ENCODE results near the gene GLIPR1L1. TPM values are rescaled to one million over a fixed set of nuclear protein-coding genes. Genes with fewer than 3 reads are reported as not detected.

The GLIPR1L1 gene
- total and polyA plus RNA-seq, 2 of the 4 experiments (the other 2 are of a cell fraction), result not detected

DNA sequence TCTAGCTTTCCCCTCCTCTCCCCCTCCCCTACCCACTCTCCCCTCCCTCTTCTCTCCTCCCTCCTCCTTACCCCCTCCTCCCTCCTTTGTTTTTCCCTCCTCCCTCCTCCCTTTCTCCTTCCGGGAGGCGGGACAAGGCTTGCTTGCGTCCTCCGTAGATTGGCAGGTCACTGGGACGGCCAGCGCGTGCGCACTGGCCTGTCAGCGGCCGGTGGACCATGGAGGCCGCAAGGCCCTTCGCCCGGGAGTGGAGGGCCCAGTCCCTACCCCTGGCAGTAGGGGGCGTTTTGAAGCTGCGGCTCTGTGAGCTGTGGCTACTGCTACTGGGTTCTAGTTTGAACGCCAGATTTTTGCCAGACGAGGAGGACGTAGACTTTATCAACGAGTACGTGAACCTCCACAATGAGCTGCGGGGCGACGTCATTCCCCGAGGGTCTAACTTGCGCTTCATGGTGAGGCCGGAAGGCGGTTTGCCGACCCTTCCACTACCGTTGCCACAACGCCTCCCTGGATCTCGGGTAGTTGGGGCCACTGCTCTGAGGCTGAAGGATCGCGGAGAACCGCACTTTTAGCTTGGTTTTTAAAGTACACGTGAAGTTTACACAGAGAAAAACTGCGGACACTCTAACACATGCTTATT lies 56.5 kb downstream of the GLIPR1L1 start, which contains the start of gene GLIPR1L2:
GLIPR1L2 (plus strand) TSS at position 191 of the 640 bp plus-strand sequence; CDS start at position 219, 28 bp downstream.
- DNase-seq, result peak; percentile 97
- in situ Hi-C loops (cut with MboI; ENCODE audit: low sequenced_read_pairs), result no loop called here
- peak within 1 kb of the TSS; percentile 81 for H3K27ac ChIP-seq (ENCODE audit: insufficient read depth, low read length)
- TF ChIP-seq RAD21 (IDR thresholded peaks at IDR 0.05; ENCODE audit: low read length), result peak; percentile 66
- no peak for TF ChIP-seq CEBPB (IDR thresholded peaks at IDR 0.05; ENCODE audit: low read depth, low read length)
- TF ChIP-seq CHD1 (IDR thresholded peaks at IDR 0.05; ENCODE audit: low read depth, low read length), result no peak
- no peak; the same call in 1 of the 2 replicates for TF ChIP-seq MXI1 (IDR thresholded peaks at IDR 0.05; ENCODE audit: borderline replicate concordance, low read depth, low read length)
- TF ChIP-seq, protein P1, sequence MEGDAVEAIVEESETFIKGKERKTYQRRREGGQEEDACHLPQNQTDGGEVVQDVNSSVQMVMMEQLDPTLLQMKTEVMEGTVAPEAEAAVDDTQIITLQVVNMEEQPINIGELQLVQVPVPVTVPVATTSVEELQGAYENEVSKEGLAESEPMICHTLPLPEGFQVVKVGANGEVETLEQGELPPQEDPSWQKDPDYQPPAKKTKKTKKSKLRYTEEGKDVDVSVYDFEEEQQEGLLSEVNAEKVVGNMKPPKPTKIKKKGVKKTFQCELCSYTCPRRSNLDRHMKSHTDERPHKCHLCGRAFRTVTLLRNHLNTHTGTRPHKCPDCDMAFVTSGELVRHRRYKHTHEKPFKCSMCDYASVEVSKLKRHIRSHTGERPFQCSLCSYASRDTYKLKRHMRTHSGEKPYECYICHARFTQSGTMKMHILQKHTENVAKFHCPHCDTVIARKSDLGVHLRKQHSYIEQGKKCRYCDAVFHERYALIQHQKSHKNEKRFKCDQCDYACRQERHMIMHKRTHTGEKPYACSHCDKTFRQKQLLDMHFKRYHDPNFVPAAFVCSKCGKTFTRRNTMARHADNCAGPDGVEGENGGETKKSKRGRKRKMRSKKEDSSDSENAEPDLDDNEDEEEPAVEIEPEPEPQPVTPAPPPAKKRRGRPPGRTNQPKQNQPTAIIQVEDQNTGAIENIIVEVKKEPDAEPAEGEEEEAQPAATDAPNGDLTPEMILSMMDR (conservative IDR thresholded peaks at IDR 0.05; ENCODE audit: low read depth, low read length), result peak; percentile 91
- TF ChIP-seq FOS (IDR thresholded peaks at IDR 0.05; ENCODE audit: low read depth, low read length), result no peak
- no peak for TF ChIP-seq MAFK (IDR thresholded peaks at IDR 0.05; ENCODE audit: low read depth, low read length)
- TF ChIP-seq MAZ (IDR thresholded peaks at IDR 0.05; ENCODE audit: borderline replicate concordance, low read depth, low read length), result peak; percentile 97
- no peak for TF ChIP-seq RFX5 (IDR thresholded peaks at IDR 0.05; ENCODE audit: low read depth, low read length)
- TF ChIP-seq, protein P2, sequence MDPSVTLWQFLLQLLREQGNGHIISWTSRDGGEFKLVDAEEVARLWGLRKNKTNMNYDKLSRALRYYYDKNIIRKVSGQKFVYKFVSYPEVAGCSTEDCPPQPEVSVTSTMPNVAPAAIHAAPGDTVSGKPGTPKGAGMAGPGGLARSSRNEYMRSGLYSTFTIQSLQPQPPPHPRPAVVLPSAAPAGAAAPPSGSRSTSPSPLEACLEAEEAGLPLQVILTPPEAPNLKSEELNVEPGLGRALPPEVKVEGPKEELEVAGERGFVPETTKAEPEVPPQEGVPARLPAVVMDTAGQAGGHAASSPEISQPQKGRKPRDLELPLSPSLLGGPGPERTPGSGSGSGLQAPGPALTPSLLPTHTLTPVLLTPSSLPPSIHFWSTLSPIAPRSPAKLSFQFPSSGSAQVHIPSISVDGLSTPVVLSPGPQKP (IDR thresholded peaks at IDR 0.05; ENCODE audit: borderline replicate concordance, low read depth, low read length), result no peak
- TF ChIP-seq RCOR1 (IDR thresholded peaks at IDR 0.05; ENCODE audit: insufficient replicate concordance, low read length), result no peak
- TF ChIP-seq BHLHE40 (IDR thresholded peaks at IDR 0.05; ENCODE audit: low read depth, low read length), result no peak
- no peak for TF ChIP-seq NFE2L2 (IDR thresholded peaks at IDR 0.05; ENCODE audit: low read depth, low read length)
- peak; percentile 60 for TF ChIP-seq SMC3 (IDR thresholded peaks at IDR 0.05; ENCODE audit: low read depth, low read length)

More for the DNA sequence above, 56.5 kb downstream of the GLIPR1L1 start, which contains the start of gene GLIPR1L2:
- Histone ChIP-seq H2AK5ac (ENCODE audit: low read depth, low read length) (0 out of 2 replicates have a peak within 1 kb of the TSS, but pooled peaks have one; percentile 36), H3K56ac (ENCODE audit: extremely low read depth, insufficient read depth, low read length) (peak within 1 kb of the TSS; percentile 81), H3K9me1 (ENCODE audit: insufficient read depth, low read length) (no peaks in the 10 kb centered on the region; the same call in 1 of the 2 replicates), H3K9ac (ENCODE audit: low read depth, low read length) (peak within 1 kb of the TSS; percentile 74), H2AK9ac (replicated peaks; ENCODE audit: low read depth, low read length, poor library complexity) (peak within 1 kb of the TSS; percentile 86), H3K4ac (ENCODE audit: low read depth, low read length) (peak within 1 kb of the TSS; percentile 97), H3K79me1 (ENCODE audit: low read depth in 1 of 2, low read length in 2 of 2) (no peaks in the 10 kb centered on the region), H3K18ac (ENCODE audit: low read depth, low read length) (peak within 1 kb of the TSS; percentile 79), H4K8ac (ENCODE audit: low read depth in 2 of 2, low read length in 2 of 2) (peak within 1 kb of the TSS; percentile 99), H2AFZ (replicated peaks; ENCODE audit: low read length, poor library complexity) (peak within 1 kb of the TSS; percentile 98), H3K4me1 (ENCODE audit: control insufficient read depth, insufficient read depth, low read length) (0 out of 2 replicates have a peak, but pooled peaks cover 2% of the 10 kb centered on the region), H3K4me3 (ENCODE audit: insufficient read depth, low read depth, low read length) (peak within 1 kb of the TSS; percentile 51), H3K23ac (ENCODE audit: low read depth, low read length) (peak within 1 kb of the TSS; percentile 96), H4K91ac (ENCODE audit: insufficient read depth, low read depth, low read length) (peak within 1 kb of the TSS; percentile 97), H3K27me3 (ENCODE audit: control insufficient read depth, insufficient read depth, low read length) (no peaks in the 10 kb centered on the region), H4K20me1 (ENCODE audit: insufficient read depth, low read length) (no peaks in the 10 kb centered on the region), H2BK120ac (ENCODE audit: low read depth, low read length) (peak within 1 kb of the TSS; percentile 98), H3K36me3 (ENCODE audit: control insufficient read depth, insufficient read depth, low read length) (no peaks in the 10 kb centered on the region), H2BK15ac (ENCODE audit: low read depth, low read length) (peak within 1 kb of the TSS; percentile 100), H3K9me3 (ENCODE audit: control insufficient read depth, insufficient read depth, low read length) (no peaks in the 10 kb centered on the region), H2BK5ac (ENCODE audit: low read depth, low read length, poor library complexity, severe bottlenecking) (peak within 1 kb of the TSS; percentile 83), H3K14ac (replicated peaks; ENCODE audit: low read depth, low read length) (peak within 1 kb of the TSS; percentile 99), H2BK20ac (ENCODE audit: low read depth, low read length) (peak within 1 kb of the TSS; percentile 83), H4K5ac (ENCODE audit: low read depth, low read length) (peak within 1 kb of the TSS; percentile 73), H3K4me2 (ENCODE audit: low read depth, low read length) (peak within 1 kb of the TSS; percentile 73)
- intact Hi-C loops (cut with micrococcal nuclease) (loop anchor here (1.0 to 2.0 kb wide), 4 partner anchors 56 to 114 kb away; partner anchors contain the start of genes GLIPR1 and GLIPR1L1), dilution Hi-C loops (cut with HindIII; ENCODE audit: low sequenced_read_pairs, unreplicated experiment) (no loop called here)
- ChIA-PET CTCF (interaction anchor here (0.6 to 1.6 kb wide), 10 partner anchors 9 to 719 kb away, joined by 3 to 8 read pairs (median 4); no protein-coding TSS in a partner anchor), POLR2A (ENCODE audit: unreplicated experiment) (interaction anchor here (0.7 kb wide), 1 partner anchor 759 kb away, joined by 5 read pairs; no protein-coding TSS in a partner anchor)
- no TSS peak for BruUV-seq (replicated peaks)
- WGBS, 2 experiments (ENCODE audit: extremely low coverage in 2 of 2, insufficient read length in 1 of 2), result 6% methylated on average over 25 of the region's 36 CpGs; no CpG with 5 or more reads in 1 of the 2 experiments
- ATAC-seq (ENCODE audit: low read depth), result peak; percentile 99
